Right atrium auricular region (tissue), 2 donors: ENCODE data around the gene GET3. TPM values are rescaled to one million over a fixed set of nuclear protein-coding genes. Genes with fewer than 3 reads are reported as not detected.

Experiments used
- DNase-seq: peaks from one replicate; pipeline ENCODE4 v3.0.0-alpha.2; 2019; ENCODE audit warnings: low spot score
- H3K27ac ChIP-seq, 2 donors: fragments of 200-600 bp; sonication (generic); 1 replicate in 1 of 2; 2 replicates in 1 of 2; pipeline ENCODE4 v1.5.1; 2016 to 2019
- H3K27me3 ChIP-seq, 2 donors: fragments of 200-600 bp; sonication (generic); one replicate each; pipeline versions ENCODE4 v1.5.1 to v1.6.0; 2017 to 2019
- H3K36me3 ChIP-seq: fragments of 200-600 bp; sonication (generic); one replicate; pipeline ENCODE4 v1.5.1; 2016
- H3K4me1 ChIP-seq, 2 donors: fragments of 200-600 bp; sonication (generic); one replicate each; pipeline versions ENCODE4 v1.5.1 to v1.6.0; 2017 to 2019
- H3K4me3 ChIP-seq, 2 donors: fragments of 200-600 bp; sonication (generic); 1 replicate in 1 of 2; 2 replicates in 1 of 2; pipeline ENCODE4 v1.5.1; 2017 to 2019; ENCODE audit warnings: mild to moderate bottlenecking in 1 of 2, moderate library complexity in 1 of 2
- H3K9me3 ChIP-seq, 2 donors: fragments of 200-600 bp; sonication (generic); one replicate each; pipeline ENCODE4 v1.5.1; 2019
- CTCF ChIP-seq, 2 donors: fragments of 200-600 bp; sonication (generic); IDR thresholded peaks; one replicate each; pipeline ENCODE4 v1.5.1; 2019; ENCODE audit warnings: antibody characterized with exemption in 2 of 2
- total RNA-seq, 2 donors: library from RNA; depleted of rRNA; stranded (reverse); fragments of >200 nt; gene quantifications; one replicate each; pipeline ENCODE4 v1.1.0, GENCODE V29; 2016

The GET3 gene
- total RNA-seq, 2 donors from 2014 or later: 44.6 to 55.1 TPM

GRCh38 chr19:12701596-12702282, 35.6 kb upstream of the GET3 start:
- Histone ChIP-seq H3K4me3 (no peak overlapping the region), H3K27ac (no peak overlapping the region), H3K36me3 (peaks cover 68% of the 10 kb centered on the region), H3K27me3 (no peaks in the 10 kb centered on the region), H3K9me3 (no peaks in the 10 kb centered on the region), H3K4me1 (peaks cover 0 to 6% of the 10 kb centered on the region in 2 donors)
- no peak for DNase-seq
- TF ChIP-seq CTCF (IDR thresholded peaks at IDR 0.05): no peak

DNA sequence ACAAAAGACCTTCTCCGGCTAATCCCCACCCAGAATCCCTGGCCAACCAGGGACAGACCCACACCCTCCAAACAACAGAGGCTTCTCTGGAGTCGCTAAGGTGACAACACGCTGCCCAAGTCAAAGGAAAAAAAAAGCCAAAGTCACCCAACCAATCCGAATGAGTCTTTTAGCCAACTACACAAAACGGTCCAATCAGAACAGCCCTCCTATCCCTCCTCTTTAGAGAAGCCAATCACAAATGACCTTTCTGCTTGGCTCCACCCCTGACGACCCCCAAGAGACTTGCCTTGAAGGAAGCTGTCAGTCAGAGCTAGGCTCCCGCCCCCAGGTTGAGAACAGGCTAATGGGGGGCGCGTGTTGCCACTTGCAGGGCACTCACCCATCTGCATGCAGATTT, 34.3 kb upstream of the GET3 start:
- no peaks in the 10 kb centered on the region for H3K27me3 ChIP-seq
- peaks cover 79% of the 10 kb centered on the region for H3K36me3 ChIP-seq
- H3K9me3 ChIP-seq: no peaks in the 10 kb centered on the region
- DNase-seq: no peak
- no peak for TF ChIP-seq CTCF (IDR thresholded peaks at IDR 0.05)
- no peak overlapping the region for H3K27ac ChIP-seq
- no peaks in the 10 kb centered on the region for H3K4me1 ChIP-seq
- no peak overlapping the region for H3K4me3 ChIP-seq

GRCh38 chr19:12705169-12705568, 32.1 kb upstream of the GET3 start:
- no peaks in the 10 kb centered on the region for H3K27me3 ChIP-seq
- no peak for DNase-seq
- H3K36me3 ChIP-seq: peaks cover 97% of the 10 kb centered on the region
- no peak for TF ChIP-seq CTCF (IDR thresholded peaks at IDR 0.05)
- no peaks in the 10 kb centered on the region for H3K9me3 ChIP-seq
- no peak overlapping the region for H3K4me3 ChIP-seq
- H3K27ac ChIP-seq: no peak overlapping the region
- H3K4me1 ChIP-seq: no peaks in the 10 kb centered on the region

GRCh38 chr19:12705654-12706331, 31.5 kb upstream of the GET3 start:
- no peak for DNase-seq
- Histone ChIP-seq H3K9me3 (no peaks in the 10 kb centered on the region), H3K4me3 (no peak overlapping the region), H3K4me1 (no peaks in the 10 kb centered on the region), H3K27ac (no peak overlapping the region), H3K36me3 (peaks cover 97% of the 10 kb centered on the region), H3K27me3 (no peaks in the 10 kb centered on the region)
- TF ChIP-seq CTCF (IDR thresholded peaks at IDR 0.05): no peak

DNA sequence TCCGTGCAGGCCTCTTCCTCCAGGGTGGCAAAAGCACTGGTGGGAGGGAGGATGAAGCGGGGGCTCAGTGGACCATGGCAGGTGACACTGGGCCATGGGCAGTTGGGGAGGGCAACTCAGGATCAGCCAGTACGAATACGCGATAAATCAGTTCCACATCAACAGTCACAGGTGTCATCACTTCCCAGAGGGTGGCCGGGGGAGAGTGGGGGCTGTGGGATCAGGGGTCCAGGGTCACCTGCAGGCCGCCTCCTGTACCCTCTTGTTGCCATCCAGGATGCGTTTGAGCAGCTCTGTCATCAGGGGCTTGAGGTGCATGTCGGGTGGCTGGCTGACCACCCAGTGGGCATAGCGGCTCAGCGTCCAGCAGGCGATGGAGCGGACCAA, 31.0 kb upstream of the GET3 start:
- Histone ChIP-seq H3K27ac (no peak overlapping the region), H3K36me3 (peaks cover 97% of the 10 kb centered on the region), H3K4me1 (no peaks in the 10 kb centered on the region), H3K27me3 (no peaks in the 10 kb centered on the region), H3K9me3 (no peaks in the 10 kb centered on the region), H3K4me3 (no peak overlapping the region)
- TF ChIP-seq CTCF (IDR thresholded peaks at IDR 0.05): no peak
- DNase-seq: no peak
